GM12878 (cell line): ENCODE measurements around the gene SIL1. TPM values are rescaled to one million over a fixed set of nuclear protein-coding genes. Genes with fewer than 3 reads are reported as not detected.
A peak's percentile ranks its signal among the peaks of the same experiment; 100 is the strongest.

ENCODE experiments used
- BHLHE40 ChIP-seq, 2 experiments: fragments of 450-650 bp in 1 of 2; IDR thresholded peaks; 2 replicates each; pipeline ENCODE4 v1.6.1; 2011 to 2017; ENCODE audit warnings: low read depth in 2 of 2, borderline replicate concordance in 1 of 2, improper control_type of control experiment in 1 of 2, low read length in 1 of 2, mild to moderate bottlenecking in 1 of 2
- BRCA1 ChIP-seq: IDR thresholded peaks from 2 replicates; pipeline ENCODE4 v1.6.1; 2011; ENCODE audit warnings: low read depth, low read length, improper control_type of control experiment
- CBFB ChIP-seq: IDR thresholded peaks from 2 replicates; pipeline ENCODE4 v1.6.1; 2016; ENCODE audit warnings: antibody characterized with exemption, low read depth
- HCFC1 ChIP-seq: fragments of 150-350 bp; IDR thresholded peaks from 2 replicates; pipeline ENCODE4 v1.6.1; 2014; ENCODE audit warnings: low read length
- IKZF1 ChIP-seq: fragments of 450-650 bp; conservative IDR thresholded peaks from 2 replicates; pipeline ENCODE4 v1.6.1; 2017; ENCODE audit warnings: antibody characterized with exemption, mild to moderate bottlenecking
- MEF2B ChIP-seq: fragments of 450-650 bp; IDR thresholded peaks from 2 replicates; pipeline ENCODE4 v1.6.1; 2018; ENCODE audit warnings: mild to moderate bottlenecking, moderate library complexity; ENCODE audit not compliant: partially characterized antibody, poor library complexity, severe bottlenecking
- MTA3 ChIP-seq: IDR thresholded peaks from 2 replicates; pipeline ENCODE4 v1.6.1; 2012; ENCODE audit warnings: low read length, inconsistent platforms, borderline replicate concordance
- MYB ChIP-seq: fragments of 150-350 bp; IDR thresholded peaks from 2 replicates; pipeline ENCODE4 v1.6.1; 2014; ENCODE audit warnings: mild to moderate bottlenecking, low read depth, low read length, borderline replicate concordance
- NR2F1 ChIP-seq: fragments of 450-650 bp; conservative IDR thresholded peaks from 2 replicates; pipeline ENCODE4 v1.6.1; 2017; ENCODE audit warnings: mild to moderate bottlenecking
- POLR2AphosphoS5 ChIP-seq: IDR thresholded peaks from 2 replicates; pipeline ENCODE4 v1.6.1; 2011; ENCODE audit warnings: mild to moderate bottlenecking, low read length, inconsistent platforms
- POU2F2 ChIP-seq: IDR thresholded peaks from 3 replicates; pipeline ENCODE4 v1.6.1; 2011; ENCODE audit warnings: low read depth, mild to moderate bottlenecking, low read length, borderline replicate concordance
- RELA ChIP-seq: fragments of 450-650 bp; IDR thresholded peaks from 2 replicates; pipeline ENCODE4 v1.8.0; 2014; ENCODE audit warnings: borderline replicate concordance; ENCODE audit not compliant: partially characterized antibody
- SMAD1 ChIP-seq: fragments of 450-650 bp; IDR thresholded peaks from 2 replicates; pipeline ENCODE4 v1.6.1; 2018; ENCODE audit warnings: mild to moderate bottlenecking, low read depth; ENCODE audit not compliant: partially characterized antibody
- SMAD5 ChIP-seq: IDR thresholded peaks from 2 replicates; pipeline ENCODE4 v1.6.1; 2016; ENCODE audit warnings: antibody characterized with exemption, low read depth
- SUPT20H ChIP-seq: IDR thresholded peaks from 2 replicates; pipeline ENCODE4 v1.6.1; 2011; ENCODE audit warnings: low read depth, mild to moderate bottlenecking, low read length, moderate library complexity, borderline replicate concordance; ENCODE audit not compliant: control insufficient read depth
- TARDBP ChIP-seq: IDR thresholded peaks from 2 replicates; pipeline ENCODE4 v1.6.1; 2016; ENCODE audit warnings: borderline replicate concordance
- TCF12 ChIP-seq: IDR thresholded peaks from 2 replicates; pipeline ENCODE4 v1.6.1; 2011; ENCODE audit warnings: low read depth, mild to moderate bottlenecking, low read length
- YY1 ChIP-seq: IDR thresholded peaks from 2 replicates; pipeline ENCODE4 v1.6.1; 2011; ENCODE audit warnings: low read depth, mild to moderate bottlenecking, low read length
- ZNF274 ChIP-seq: IDR thresholded peaks from one replicate; pipeline ENCODE4 v1.8.0; 2011; ENCODE audit not compliant: insufficient read length, insufficient read depth
- polyA plus RNA-seq, 11 experiments: library from polyadenylated mRNA; depleted of rRNA in 4 of 11; unstranded in 6 of 11; stranded (reverse) in 5 of 11; fragments of >200 nt; fragmentation: Nextera tagmentation in 4 of 11; fragmentation: Illumina TruSeq in 1 of 11; extraction: Ambion mirVana in 4 of 11; extraction: Trizol in 1 of 11; gene quantifications; 1 replicate in 1 of 11; 2 replicates in 10 of 11; pipeline versions ENCODE4 v1.2.1 to v1.2.3, GENCODE V29; 2011 to 2016; ENCODE audit warnings: inconsistent platforms in 2 of 11, missing spikeins in 2 of 11, low read depth in 1 of 11
- total RNA-seq, 4 experiments: library from RNA; depleted of rRNA in 3 of 4; stranded (reverse); fragments of >200 nt in 3 of 4; fragmentation: Illumina TruSeq in 1 of 4; extraction: Trizol in 1 of 4; gene quantifications; 2 replicates each; pipeline versions ENCODE4 v1.2.1 to v1.2.3, GENCODE V29; 2013 to 2021
- TF ChIP-seq, protein P1 (sequence below): fragments of 450-650 bp; formaldehyde crosslinking; IDR thresholded peaks from 2 replicates; pipeline ENCODE4 v1.5.0; 2022; ENCODE audit warnings: mild to moderate bottlenecking, missing genetic modification characterization
- TF ChIP-seq, protein P2 (sequence below): fragments of 450-650 bp; IDR thresholded peaks from 2 replicates; pipeline ENCODE4 v1.6.1; 2017; ENCODE audit warnings: low read depth, mild to moderate bottlenecking, moderate library complexity
- TF ChIP-seq, protein P3 (sequence below): IDR thresholded peaks from 2 replicates; pipeline ENCODE4 v1.6.1; 2011; ENCODE audit warnings: low read depth, low read length, improper control_type of control experiment, borderline replicate concordance
- TF ChIP-seq, protein P4 (sequence below), 3 experiments: IDR thresholded peaks in 2 of 3; conservative IDR thresholded peaks in 1 of 3; 2 replicates each; pipeline ENCODE4 v1.5.1; 2011; ENCODE audit warnings: low read depth in 3 of 3, low read length in 3 of 3, mild to moderate bottlenecking in 3 of 3, control low read depth in 2 of 3, moderate library complexity in 2 of 3, inconsistent platforms in 1 of 3, mixed read lengths in 1 of 3; ENCODE audit not compliant: control insufficient read depth in 2 of 3, insufficient read depth in 1 of 3; ENCODE audit errors: extremely low read depth in 1 of 3

The SIL1 gene
- total and polyA plus RNA-seq, 10 of the 15 experiments (the other 5 are each of a cell fraction or from before 2014, with no cell fraction given), result 4.1 to 49.8 (median 29.4) TPM

DNA sequence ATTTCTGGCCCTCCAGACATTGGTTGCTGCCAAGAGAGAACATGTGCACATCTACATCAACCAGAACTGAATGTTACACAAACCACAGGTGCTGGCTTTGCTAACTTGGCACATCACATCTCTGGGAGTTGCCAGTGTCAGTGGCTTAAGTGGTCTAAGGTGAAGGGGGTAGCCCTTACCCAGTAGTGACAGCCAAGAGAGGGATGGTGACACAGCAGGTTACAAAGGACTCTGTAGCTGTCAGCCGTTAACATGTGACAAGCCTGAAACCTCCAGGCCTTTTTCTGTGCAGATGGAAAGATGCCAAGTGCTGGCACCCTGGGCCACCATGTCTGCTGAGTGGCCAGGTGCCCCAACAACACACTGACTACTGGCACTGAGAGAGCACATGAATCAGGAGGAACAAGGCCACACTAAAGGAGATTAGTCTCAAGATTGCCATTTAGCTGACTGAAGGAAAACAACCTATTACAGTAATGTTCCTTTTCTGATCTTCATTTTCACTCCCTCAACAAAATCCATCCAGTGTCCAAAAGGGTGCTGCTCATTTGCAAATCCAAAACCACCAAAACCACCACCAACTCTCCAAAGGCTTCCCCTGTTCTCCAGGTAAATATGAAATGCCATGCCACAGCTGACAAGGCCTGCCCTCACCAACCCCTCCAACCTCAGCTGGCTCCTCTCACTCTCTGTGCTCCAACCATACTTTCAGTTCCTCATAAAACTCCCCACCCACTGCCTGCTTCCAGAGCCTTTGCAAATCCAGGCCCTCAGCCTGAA is 20.2 kb downstream of the SIL1 start (continued):
- TF ChIP-seq, protein P1, sequence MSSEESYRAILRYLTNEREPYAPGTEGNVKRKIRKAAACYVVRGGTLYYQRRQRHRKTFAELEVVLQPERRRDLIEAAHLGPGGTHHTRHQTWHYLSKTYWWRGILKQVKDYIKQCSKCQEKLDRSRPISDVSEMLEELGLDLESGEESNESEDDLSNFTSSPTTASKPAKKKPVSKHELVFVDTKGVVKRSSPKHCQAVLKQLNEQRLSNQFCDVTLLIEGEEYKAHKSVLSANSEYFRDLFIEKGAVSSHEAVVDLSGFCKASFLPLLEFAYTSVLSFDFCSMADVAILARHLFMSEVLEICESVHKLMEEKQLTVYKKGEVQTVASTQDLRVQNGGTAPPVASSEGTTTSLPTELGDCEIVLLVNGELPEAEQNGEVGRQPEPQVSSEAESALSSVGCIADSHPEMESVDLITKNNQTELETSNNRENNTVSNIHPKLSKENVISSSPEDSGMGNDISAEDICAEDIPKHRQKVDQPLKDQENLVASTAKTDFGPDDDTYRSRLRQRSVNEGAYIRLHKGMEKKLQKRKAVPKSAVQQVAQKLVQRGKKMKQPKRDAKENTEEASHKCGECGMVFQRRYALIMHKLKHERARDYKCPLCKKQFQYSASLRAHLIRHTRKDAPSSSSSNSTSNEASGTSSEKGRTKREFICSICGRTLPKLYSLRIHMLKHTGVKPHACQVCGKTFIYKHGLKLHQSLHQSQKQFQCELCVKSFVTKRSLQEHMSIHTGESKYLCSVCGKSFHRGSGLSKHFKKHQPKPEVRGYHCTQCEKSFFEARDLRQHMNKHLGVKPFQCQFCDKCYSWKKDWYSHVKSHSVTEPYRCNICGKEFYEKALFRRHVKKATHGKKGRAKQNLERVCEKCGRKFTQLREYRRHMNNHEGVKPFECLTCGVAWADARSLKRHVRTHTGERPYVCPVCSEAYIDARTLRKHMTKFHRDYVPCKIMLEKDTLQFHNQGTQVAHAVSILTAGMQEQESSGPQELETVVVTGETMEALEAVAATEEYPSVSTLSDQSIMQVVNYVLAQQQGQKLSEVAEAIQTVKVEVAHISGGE, result no peak
- TF ChIP-seq POLR2AphosphoS5 (no peak), CBFB (peak; percentile 56; the same call in 1 of the 2 replicates), BRCA1 (no peak), POU2F2 (peak; percentile 74; the same call in 2 of the 3 replicates), YY1 (no peak), TARDBP (no peak), MEF2B (no peak), NR2F1 (peak; percentile 71), BHLHE40 (IDR thresholded peaks at IDR 0.05; ENCODE audit: borderline replicate concordance in 1 of 2, low read depth in 2 of 2, low read length in 1 of 2) (peak; percentile 40 to 46; a peak in 2 of 4 replicates), SMAD5 (no peak), MYB (no peak), ZNF274 (no peak), SMAD1 (no peak), HCFC1 (no peak), RELA (peak; percentile 87), SUPT20H (no peak), TCF12 (peak; percentile 90), IKZF1 (peak; percentile 98), MTA3 (peak; percentile 79; the same call in 1 of the 2 replicates)
- TF ChIP-seq, protein P2, sequence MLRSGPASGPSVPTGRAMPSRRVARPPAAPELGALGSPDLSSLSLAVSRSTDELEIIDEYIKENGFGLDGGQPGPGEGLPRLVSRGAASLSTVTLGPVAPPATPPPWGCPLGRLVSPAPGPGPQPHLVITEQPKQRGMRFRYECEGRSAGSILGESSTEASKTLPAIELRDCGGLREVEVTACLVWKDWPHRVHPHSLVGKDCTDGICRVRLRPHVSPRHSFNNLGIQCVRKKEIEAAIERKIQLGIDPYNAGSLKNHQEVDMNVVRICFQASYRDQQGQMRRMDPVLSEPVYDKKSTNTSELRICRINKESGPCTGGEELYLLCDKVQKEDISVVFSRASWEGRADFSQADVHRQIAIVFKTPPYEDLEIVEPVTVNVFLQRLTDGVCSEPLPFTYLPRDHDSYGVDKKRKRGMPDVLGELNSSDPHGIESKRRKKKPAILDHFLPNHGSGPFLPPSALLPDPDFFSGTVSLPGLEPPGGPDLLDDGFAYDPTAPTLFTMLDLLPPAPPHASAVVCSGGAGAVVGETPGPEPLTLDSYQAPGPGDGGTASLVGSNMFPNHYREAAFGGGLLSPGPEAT, result peak; percentile 99
- TF ChIP-seq, protein P3, sequence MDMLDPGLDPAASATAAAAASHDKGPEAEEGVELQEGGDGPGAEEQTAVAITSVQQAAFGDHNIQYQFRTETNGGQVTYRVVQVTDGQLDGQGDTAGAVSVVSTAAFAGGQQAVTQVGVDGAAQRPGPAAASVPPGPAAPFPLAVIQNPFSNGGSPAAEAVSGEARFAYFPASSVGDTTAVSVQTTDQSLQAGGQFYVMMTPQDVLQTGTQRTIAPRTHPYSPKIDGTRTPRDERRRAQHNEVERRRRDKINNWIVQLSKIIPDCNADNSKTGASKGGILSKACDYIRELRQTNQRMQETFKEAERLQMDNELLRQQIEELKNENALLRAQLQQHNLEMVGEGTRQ, result no peak
- TF ChIP-seq, protein P4, sequence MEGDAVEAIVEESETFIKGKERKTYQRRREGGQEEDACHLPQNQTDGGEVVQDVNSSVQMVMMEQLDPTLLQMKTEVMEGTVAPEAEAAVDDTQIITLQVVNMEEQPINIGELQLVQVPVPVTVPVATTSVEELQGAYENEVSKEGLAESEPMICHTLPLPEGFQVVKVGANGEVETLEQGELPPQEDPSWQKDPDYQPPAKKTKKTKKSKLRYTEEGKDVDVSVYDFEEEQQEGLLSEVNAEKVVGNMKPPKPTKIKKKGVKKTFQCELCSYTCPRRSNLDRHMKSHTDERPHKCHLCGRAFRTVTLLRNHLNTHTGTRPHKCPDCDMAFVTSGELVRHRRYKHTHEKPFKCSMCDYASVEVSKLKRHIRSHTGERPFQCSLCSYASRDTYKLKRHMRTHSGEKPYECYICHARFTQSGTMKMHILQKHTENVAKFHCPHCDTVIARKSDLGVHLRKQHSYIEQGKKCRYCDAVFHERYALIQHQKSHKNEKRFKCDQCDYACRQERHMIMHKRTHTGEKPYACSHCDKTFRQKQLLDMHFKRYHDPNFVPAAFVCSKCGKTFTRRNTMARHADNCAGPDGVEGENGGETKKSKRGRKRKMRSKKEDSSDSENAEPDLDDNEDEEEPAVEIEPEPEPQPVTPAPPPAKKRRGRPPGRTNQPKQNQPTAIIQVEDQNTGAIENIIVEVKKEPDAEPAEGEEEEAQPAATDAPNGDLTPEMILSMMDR (IDR thresholded peaks at IDR 0.05 in 2 of 3, conservative IDR thresholded peaks at IDR 0.05 in 1 of 3; ENCODE audit: control insufficient read depth in 2 of 3, extremely low read depth in 1 of 3, insufficient read depth in 1 of 3, low read depth in 3 of 3, low read length in 3 of 3), result no peak
